IMR-90 (cell line): ENCODE measurements around the gene INPP5F. TPM values are rescaled to one million over a fixed set of nuclear protein-coding genes. Genes with fewer than 3 reads are reported as not detected.

ENCODE experiments used
- ATAC-seq: fragments of 200-7000 bp; cut with Tn5 transposase; 2 replicates; pipeline ENCODE4 v1.9.1; 2020; ENCODE audit warnings: low read depth, mild to moderate bottlenecking, moderate library complexity
- BruUV-seq: library from RNA; stranded (reverse); fragments of 400-500 nt; replicated peaks from 2 replicates; lab custom pipeline; 2021; lab: Mats Ljungman, UMichigan
- CTCF ChIA-PET: fragments of 300-600 bp; formaldehyde crosslinking; extraction: SDS; loops from one replicate; lab custom pipeline; 2021; ENCODE audit warnings: antibody characterized with exemption; lab: Yijun Ruan, JAX
- POLR2A ChIA-PET: fragments of 300-600 bp; sonication (Branson Sonifier 250); formaldehyde crosslinking; loops from one replicate; lab custom pipeline; 2022; ENCODE audit warnings: antibody characterized with exemption; ENCODE audit not compliant: unreplicated experiment; lab: Charles Lee
- DNase-seq: peaks from one replicate; pipeline ENCODE4 v3.0.0; 2013
- H2AFZ ChIP-seq: replicated peaks from 2 replicates; pipeline ENCODE3; 2013; ENCODE audit warnings: low read length, mild to moderate bottlenecking; ENCODE audit not compliant: poor library complexity
- H2AK5ac ChIP-seq: 2 replicates; pipeline ENCODE4 v1.6.1; 2013; ENCODE audit warnings: low read depth, low read length, inconsistent platforms
- H2AK9ac ChIP-seq: replicated peaks from 2 replicates; pipeline ENCODE3; 2013; ENCODE audit warnings: mild to moderate bottlenecking, low read depth, low read length, moderate library complexity; ENCODE audit not compliant: poor library complexity
- H2BK120ac ChIP-seq: 2 replicates; pipeline ENCODE4 v1.6.1; 2013; ENCODE audit warnings: low read depth, low read length, inconsistent platforms
- H2BK15ac ChIP-seq: 3 replicates; pipeline ENCODE4 v1.6.1; 2013; ENCODE audit warnings: low read depth, low read length, inconsistent platforms
- H2BK20ac ChIP-seq: 2 replicates; pipeline ENCODE4 v1.6.1; 2013; ENCODE audit warnings: low read depth, mild to moderate bottlenecking, inconsistent platforms, low read length, moderate library complexity
- H2BK5ac ChIP-seq: 2 replicates; pipeline ENCODE4 v1.6.1; 2013; ENCODE audit warnings: mild to moderate bottlenecking, low read depth, low read length, inconsistent platforms; ENCODE audit not compliant: poor library complexity, severe bottlenecking
- H3K14ac ChIP-seq: replicated peaks from 2 replicates; pipeline ENCODE4 v1.6.1; 2013; ENCODE audit warnings: low read depth, low read length, inconsistent platforms
- H3K18ac ChIP-seq: 2 replicates; pipeline ENCODE4 v1.6.1; 2013; ENCODE audit warnings: low read depth, low read length, control low read depth
- H3K23ac ChIP-seq: 2 replicates; pipeline ENCODE4 v1.6.1; 2013; ENCODE audit warnings: low read depth, low read length, inconsistent platforms
- H3K27ac ChIP-seq: 2 replicates; pipeline ENCODE4 v1.5.1; 2013; ENCODE audit warnings: mild to moderate bottlenecking, control low read depth, low read length; ENCODE audit not compliant: insufficient read depth
- H3K27me3 ChIP-seq: 2 replicates; pipeline ENCODE4 v1.6.1; 2013; ENCODE audit warnings: low read length; ENCODE audit not compliant: control insufficient read depth, insufficient read depth
- H3K36me3 ChIP-seq: 2 replicates; pipeline ENCODE4 v1.6.1; 2013; ENCODE audit warnings: low read length, mixed read lengths; ENCODE audit not compliant: control insufficient read depth, insufficient read depth
- H3K4ac ChIP-seq: 2 replicates; pipeline ENCODE4 v1.6.1; 2013; ENCODE audit warnings: low read depth, low read length, inconsistent platforms
- H3K4me1 ChIP-seq: 2 replicates; pipeline ENCODE4 v1.6.1; 2013; ENCODE audit warnings: low read length, mixed read lengths; ENCODE audit not compliant: control insufficient read depth, insufficient read depth
- H3K4me2 ChIP-seq: 2 replicates; pipeline ENCODE4 v1.6.1; 2013; ENCODE audit warnings: low read depth, mild to moderate bottlenecking, control low read depth, low read length, moderate library complexity
- H3K4me3 ChIP-seq: 2 replicates; pipeline ENCODE4 v1.5.1; 2013; ENCODE audit warnings: low read depth, mild to moderate bottlenecking, control low read depth, low read length, moderate library complexity; ENCODE audit not compliant: insufficient read depth
- H3K56ac ChIP-seq: 2 replicates; pipeline ENCODE4 v1.6.1; 2013; ENCODE audit warnings: low read length, inconsistent platforms; ENCODE audit not compliant: insufficient read depth; ENCODE audit errors: extremely low read depth
- H3K79me1 ChIP-seq, 2 experiments: 2 replicates each; pipeline ENCODE4 v1.6.1; 2013; ENCODE audit warnings: low read length in 2 of 2, inconsistent platforms in 1 of 2, low read depth in 1 of 2
- H3K9ac ChIP-seq: 2 replicates; pipeline ENCODE4 v1.6.1; 2013; ENCODE audit warnings: low read depth, low read length, control low read depth
- H3K9me1 ChIP-seq: 2 replicates; pipeline ENCODE4 v1.6.1; 2013; ENCODE audit warnings: low read length, inconsistent platforms; ENCODE audit not compliant: insufficient read depth
- H3K9me3 ChIP-seq: 2 replicates; pipeline ENCODE4 v1.6.1; 2013; ENCODE audit warnings: low read length; ENCODE audit not compliant: control insufficient read depth, insufficient read depth
- H4K20me1 ChIP-seq: 2 replicates; pipeline ENCODE4 v1.6.1; 2013; ENCODE audit warnings: low read length, inconsistent platforms; ENCODE audit not compliant: insufficient read depth
- H4K5ac ChIP-seq: 2 replicates; pipeline ENCODE4 v1.6.1; 2013; ENCODE audit warnings: mild to moderate bottlenecking, low read depth, low read length, control low read depth
- H4K8ac ChIP-seq, 2 experiments: 2 replicates each; pipeline ENCODE4 v1.6.1; 2013; ENCODE audit warnings: low read depth in 2 of 2, low read length in 2 of 2, control low read depth in 1 of 2, inconsistent platforms in 1 of 2
- H4K91ac ChIP-seq: 2 replicates; pipeline ENCODE4 v1.6.1; 2013; ENCODE audit warnings: low read depth, low read length, inconsistent platforms; ENCODE audit not compliant: insufficient read depth
- BHLHE40 ChIP-seq: fragments of 150-350 bp; IDR thresholded peaks from 2 replicates; pipeline ENCODE4 v1.6.1; 2016; ENCODE audit warnings: mild to moderate bottlenecking, low read depth, low read length
- CEBPB ChIP-seq: IDR thresholded peaks from 2 replicates; pipeline ENCODE4 v1.6.1; 2012; ENCODE audit warnings: low read depth, low read length, improper control_type of control experiment
- CHD1 ChIP-seq: IDR thresholded peaks from 2 replicates; pipeline ENCODE4 v1.6.1; 2012; ENCODE audit warnings: low read depth, low read length, improper control_type of control experiment
- FOS ChIP-seq: fragments of 150-350 bp; IDR thresholded peaks from 2 replicates; pipeline ENCODE4 v1.6.1; 2016; ENCODE audit warnings: low read depth, low read length
- MAFK ChIP-seq: IDR thresholded peaks from 2 replicates; pipeline ENCODE4 v1.6.1; 2012; ENCODE audit warnings: low read depth, low read length, improper control_type of control experiment
- MAZ ChIP-seq: IDR thresholded peaks from 2 replicates; pipeline ENCODE4 v1.6.1; 2012; ENCODE audit warnings: low read depth, mild to moderate bottlenecking, low read length, improper control_type of control experiment, moderate library complexity, borderline replicate concordance
- MXI1 ChIP-seq: IDR thresholded peaks from 2 replicates; pipeline ENCODE4 v1.6.1; 2012; ENCODE audit warnings: low read depth, mild to moderate bottlenecking, low read length, moderate library complexity, borderline replicate concordance
- NFE2L2 ChIP-seq: fragments of 150-350 bp; IDR thresholded peaks from 2 replicates; pipeline ENCODE4 v1.6.1; 2016; ENCODE audit warnings: low read depth, mild to moderate bottlenecking, low read length
- POLR2A ChIP-seq: IDR thresholded peaks from 2 replicates; pipeline ENCODE4 v1.6.1; 2012; ENCODE audit warnings: mild to moderate bottlenecking, low read depth, low read length
- RAD21 ChIP-seq: IDR thresholded peaks from 2 replicates; pipeline ENCODE4 v1.6.1; 2012; ENCODE audit warnings: low read length, improper control_type of control experiment
- RCOR1 ChIP-seq: IDR thresholded peaks from 2 replicates; pipeline ENCODE4 v1.6.1; 2012; ENCODE audit warnings: mild to moderate bottlenecking, low read length, improper control_type of control experiment; ENCODE audit not compliant: insufficient replicate concordance
- RFX5 ChIP-seq: IDR thresholded peaks from 2 replicates; pipeline ENCODE4 v1.8.0; 2012; ENCODE audit warnings: low read depth, mild to moderate bottlenecking, low read length, moderate library complexity
- SMC3 ChIP-seq: fragments of 150-350 bp; IDR thresholded peaks from 2 replicates; pipeline ENCODE4 v1.6.1; 2016; ENCODE audit warnings: low read depth, mild to moderate bottlenecking, antibody characterized with exemption, low read length, moderate library complexity
- WGBS, 2 experiments: methylation state at CpG; one replicate each; pipeline versions ENCODE4 v1.1.5 to v1.1.7; 2013; ENCODE audit warnings: missing lambda C conversion rate in 2 of 2; ENCODE audit not compliant: insufficient read length in 1 of 2; ENCODE audit errors: extremely low coverage in 2 of 2; 5-methylcytosine and 5-hydroxymethylcytosine counted together
- dilution Hi-C: fragments of 300-500 bp; cut with HindIII; formaldehyde crosslinking; loops from one replicate; pipeline ENCODE4 v1.14.3; 2018; ENCODE audit warnings: low sequenced_read_pairs; ENCODE audit not compliant: unreplicated experiment
- in situ Hi-C: fragments of 300-500 bp; cut with MboI; formaldehyde crosslinking; loops from 3 replicates; pipeline ENCODE4 v1.14.3; 2019; ENCODE audit warnings: low sequenced_read_pairs, inconsistent platforms, mixed read lengths
- intact Hi-C: fragments of 100-400 bp; cut with micrococcal nuclease; formaldehyde crosslinking; loops from 2 replicates; pipeline ENCODE4 v1.10.0; 2022
- polyA plus RNA-seq, 3 experiments: library from polyadenylated mRNA; depleted of rRNA; stranded (reverse); fragments of >200 nt; gene quantifications; 2 replicates each; pipeline ENCODE4 v1.2.3, GENCODE V29; 2012; ENCODE audit warnings: low replicate concordance in 1 of 3
- total RNA-seq: library from RNA; depleted of rRNA; stranded (reverse); fragments of >200 nt; gene quantifications from 2 replicates; pipeline ENCODE4 v1.2.3, GENCODE V29; 2012
- TF ChIP-seq, protein P1 (sequence below): fragments of 150-350 bp; IDR thresholded peaks from 2 replicates; pipeline ENCODE4 v1.6.1; 2016; ENCODE audit warnings: low read depth, mild to moderate bottlenecking, low read length, moderate library complexity, borderline replicate concordance
- TF ChIP-seq, protein P2 (sequence below): conservative IDR thresholded peaks from 2 replicates; pipeline ENCODE4 v1.5.1; 2012; ENCODE audit warnings: mild to moderate bottlenecking, low read depth, low read length, improper control_type of control experiment
- TF ChIP-seq, protein P3 (sequence below): fragments of 150-350 bp; IDR thresholded peaks from 2 replicates; pipeline ENCODE4 v1.6.1; 2017; ENCODE audit warnings: mild to moderate bottlenecking, antibody characterized with exemption, low read length, low read depth

Gene INPP5F
- total and polyA plus RNA-seq, 2 of the 4 experiments (the other 2 are of a cell fraction), result 19.0 to 29.6 TPM

DNA sequence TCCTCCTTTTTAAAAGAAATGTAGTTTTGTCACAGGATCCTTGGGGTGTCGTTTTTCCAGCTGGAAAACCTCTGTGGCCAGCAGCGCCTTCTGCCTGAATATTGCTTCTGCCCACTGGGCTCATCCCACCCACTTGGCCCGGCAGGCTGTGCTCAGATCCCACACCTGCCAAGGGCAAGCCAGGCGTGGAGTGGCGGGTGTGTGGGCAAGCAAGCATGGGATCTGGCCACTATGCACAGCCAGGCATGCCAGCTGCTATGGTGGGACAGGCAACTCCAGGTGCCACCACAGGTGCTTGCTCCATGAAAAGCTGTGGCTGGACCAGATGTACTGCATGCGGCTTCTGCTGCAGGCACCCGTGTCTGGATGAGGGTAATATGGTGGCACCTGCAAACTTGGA lies 31.2 kb upstream of the INPP5F start:
- H3K4me2 ChIP-seq, result no peak overlapping the region
- ChIA-PET CTCF (no interaction called here), POLR2A (no interaction called here)
- intact Hi-C loops (no loop called here), dilution Hi-C loops (no loop called here), in situ Hi-C loops (loop anchor here (5.0 kb wide), 1 partner anchor 163 kb away; no protein-coding TSS in a partner anchor)
- H4K20me1 ChIP-seq, result no peaks in the 10 kb centered on the region
- no peak overlapping the region for H2BK120ac ChIP-seq
- H2BK20ac ChIP-seq, result no peak overlapping the region
- no peak overlapping the region for H3K14ac ChIP-seq
- H3K4me3 ChIP-seq, result no peak overlapping the region
- H3K9me3 ChIP-seq, result no peaks in the 10 kb centered on the region
- no peak overlapping the region for H2BK15ac ChIP-seq
- H3K27ac ChIP-seq, result no peak overlapping the region
- no peaks in the 10 kb centered on the region for H3K9me1 ChIP-seq
- DNase-seq, result no peak
- H4K5ac ChIP-seq, result no peak overlapping the region
- ATAC-seq, result no peak
- H3K36me3 ChIP-seq, result no peaks in the 10 kb centered on the region
- H3K4ac ChIP-seq, result no peak overlapping the region
- no peak overlapping the region for H3K9ac ChIP-seq
- H2BK5ac ChIP-seq, result no peak overlapping the region
- no peak overlapping the region for H3K18ac ChIP-seq
- H4K8ac ChIP-seq, result no peak overlapping the region
- 95% methylated on average over 4 of the region's 7 CpGs; no CpG with 5 or more reads in 1 of the 2 experiments for WGBS, 2 experiments
- no peak overlapping the region for H4K91ac ChIP-seq
- no peak overlapping the region for H3K56ac ChIP-seq
- H3K23ac ChIP-seq, result no peak overlapping the region
- no peak overlapping the region for H2AK5ac ChIP-seq
- H3K79me1 ChIP-seq, result no peaks in the 10 kb centered on the region
- no peak overlapping the region for H2AFZ ChIP-seq
- H3K4me1 ChIP-seq, result no peaks in the 10 kb centered on the region
- TF ChIP-seq RCOR1, result no peak
- TF ChIP-seq MAZ, result no peak
- no peak for TF ChIP-seq FOS
- no peak for TF ChIP-seq RFX5
- no peak for TF ChIP-seq POLR2A
- TF ChIP-seq CEBPB, result no peak
- TF ChIP-seq, protein P1, sequence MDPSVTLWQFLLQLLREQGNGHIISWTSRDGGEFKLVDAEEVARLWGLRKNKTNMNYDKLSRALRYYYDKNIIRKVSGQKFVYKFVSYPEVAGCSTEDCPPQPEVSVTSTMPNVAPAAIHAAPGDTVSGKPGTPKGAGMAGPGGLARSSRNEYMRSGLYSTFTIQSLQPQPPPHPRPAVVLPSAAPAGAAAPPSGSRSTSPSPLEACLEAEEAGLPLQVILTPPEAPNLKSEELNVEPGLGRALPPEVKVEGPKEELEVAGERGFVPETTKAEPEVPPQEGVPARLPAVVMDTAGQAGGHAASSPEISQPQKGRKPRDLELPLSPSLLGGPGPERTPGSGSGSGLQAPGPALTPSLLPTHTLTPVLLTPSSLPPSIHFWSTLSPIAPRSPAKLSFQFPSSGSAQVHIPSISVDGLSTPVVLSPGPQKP, result no peak
- no peak for TF ChIP-seq CHD1
- no peak for TF ChIP-seq SMC3
- TF ChIP-seq MAFK, result no peak
- no peak for TF ChIP-seq MXI1
- TF ChIP-seq NFE2L2, result no peak
- TF ChIP-seq, protein P2, sequence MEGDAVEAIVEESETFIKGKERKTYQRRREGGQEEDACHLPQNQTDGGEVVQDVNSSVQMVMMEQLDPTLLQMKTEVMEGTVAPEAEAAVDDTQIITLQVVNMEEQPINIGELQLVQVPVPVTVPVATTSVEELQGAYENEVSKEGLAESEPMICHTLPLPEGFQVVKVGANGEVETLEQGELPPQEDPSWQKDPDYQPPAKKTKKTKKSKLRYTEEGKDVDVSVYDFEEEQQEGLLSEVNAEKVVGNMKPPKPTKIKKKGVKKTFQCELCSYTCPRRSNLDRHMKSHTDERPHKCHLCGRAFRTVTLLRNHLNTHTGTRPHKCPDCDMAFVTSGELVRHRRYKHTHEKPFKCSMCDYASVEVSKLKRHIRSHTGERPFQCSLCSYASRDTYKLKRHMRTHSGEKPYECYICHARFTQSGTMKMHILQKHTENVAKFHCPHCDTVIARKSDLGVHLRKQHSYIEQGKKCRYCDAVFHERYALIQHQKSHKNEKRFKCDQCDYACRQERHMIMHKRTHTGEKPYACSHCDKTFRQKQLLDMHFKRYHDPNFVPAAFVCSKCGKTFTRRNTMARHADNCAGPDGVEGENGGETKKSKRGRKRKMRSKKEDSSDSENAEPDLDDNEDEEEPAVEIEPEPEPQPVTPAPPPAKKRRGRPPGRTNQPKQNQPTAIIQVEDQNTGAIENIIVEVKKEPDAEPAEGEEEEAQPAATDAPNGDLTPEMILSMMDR, result no peak
- TF ChIP-seq, protein P3, sequence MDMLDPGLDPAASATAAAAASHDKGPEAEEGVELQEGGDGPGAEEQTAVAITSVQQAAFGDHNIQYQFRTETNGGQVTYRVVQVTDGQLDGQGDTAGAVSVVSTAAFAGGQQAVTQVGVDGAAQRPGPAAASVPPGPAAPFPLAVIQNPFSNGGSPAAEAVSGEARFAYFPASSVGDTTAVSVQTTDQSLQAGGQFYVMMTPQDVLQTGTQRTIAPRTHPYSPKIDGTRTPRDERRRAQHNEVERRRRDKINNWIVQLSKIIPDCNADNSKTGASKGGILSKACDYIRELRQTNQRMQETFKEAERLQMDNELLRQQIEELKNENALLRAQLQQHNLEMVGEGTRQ, result no peak
- TF ChIP-seq RAD21, result no peak
- no peak for TF ChIP-seq BHLHE40
- no peak overlapping the region for H2AK9ac ChIP-seq
- H3K27me3 ChIP-seq, result peaks cover 6% of the 10 kb centered on the region
- BruUV-seq, result no TSS peak
